K562 (cell line): Measurements from ENCODE around the gene POC5. TPM values are rescaled to one million over a fixed set of nuclear protein-coding genes. Genes with fewer than 3 reads are reported as not detected.
A peak's percentile ranks its signal among the peaks of the same experiment; 100 is the strongest.

Experiments used
- CREB3L1 ChIP-seq: fragments of 450-650 bp; IDR thresholded peaks from 2 replicates; pipeline ENCODE4 v1.6.1; 2014; ENCODE audit warnings: low read depth, mild to moderate bottlenecking, moderate library complexity, borderline replicate concordance
- E2F8 ChIP-seq: fragments of 450-650 bp; IDR thresholded peaks from 2 replicates; pipeline ENCODE4 v1.7.1; 2018; ENCODE audit warnings: mild to moderate bottlenecking, low read depth; ENCODE audit not compliant: partially characterized antibody
- KDM1A ChIP-seq, 2 experiments: fragments of 450-650 bp; IDR thresholded peaks; 2 replicates each; pipeline ENCODE4 v1.6.1; 2016; ENCODE audit warnings: mild to moderate bottlenecking in 2 of 2
- NUFIP1 ChIP-seq: fragments of 450-650 bp; IDR thresholded peaks from 2 replicates; pipeline ENCODE4 v1.6.1; 2018; ENCODE audit not compliant: partially characterized antibody
- RBM14 ChIP-seq: fragments of 200-400 bp; formaldehyde crosslinking; IDR thresholded peaks from 2 replicates; pipeline ENCODE4 v1.6.1; 2018; ENCODE audit warnings: low read depth, mild to moderate bottlenecking, low read length, moderate library complexity, borderline replicate concordance; ENCODE audit not compliant: insufficient read depth
- SRF ChIP-seq, 2 experiments: fragments of 250-450, 450-650 bp in 1 of 2; sonication (Bioruptor Pico) in 1 of 2; sonication (generic) in 1 of 2; formaldehyde crosslinking; IDR thresholded peaks; 2 replicates each; pipeline versions ENCODE4 v1.5.0 to v1.5.1; 2020 to 2022; ENCODE audit warnings: mild to moderate bottlenecking in 1 of 2, missing genetic modification reagents in 1 of 2
- SUPT5H ChIP-seq: fragments of 450-650 bp; IDR thresholded peaks from 2 replicates; pipeline ENCODE4 v1.6.1; 2016
- TBL1XR1 ChIP-seq, 2 experiments: IDR thresholded peaks; 2 replicates each; pipeline ENCODE4 v1.6.1; 2012; ENCODE audit warnings: improper control_type of control experiment in 2 of 2, low read length in 2 of 2, mild to moderate bottlenecking in 1 of 2
- ZNF407 ChIP-seq: fragments of 450-650 bp; IDR thresholded peaks from 2 replicates; pipeline ENCODE4 v1.6.1; 2016; ENCODE audit warnings: low read depth
- ZNF449 ChIP-seq: fragments of 250-450 bp; sonication (Bioruptor Pico); IDR thresholded peaks from 2 replicates; pipeline ENCODE4 v1.8.0; 2022; ENCODE audit warnings: moderate library complexity, mild to moderate bottlenecking, inconsistent platforms
- ZNF830 ChIP-seq: fragments of 250-450 bp; sonication (Bioruptor Pico); IDR thresholded peaks from 2 replicates; pipeline ENCODE4 v1.5.0; 2021; ENCODE audit warnings: mild to moderate bottlenecking
- polyA plus RNA-seq, 8 experiments: library from polyadenylated mRNA; depleted of rRNA in 4 of 8; stranded (reverse) in 5 of 8; unstranded in 3 of 8; fragments of >200 nt; fragmentation: Nextera tagmentation in 2 of 8; fragmentation: Illumina TruSeq in 1 of 8; extraction: Ambion mirVana in 2 of 8; extraction: Trizol in 1 of 8; gene quantifications; 2 replicates each; pipeline versions ENCODE4 v1.2.1 to v1.2.3, GENCODE V29; 2011 to 2014; ENCODE audit warnings: inconsistent platforms in 1 of 8, missing spikeins in 1 of 8
- total RNA-seq, 7 experiments: library from RNA; depleted of rRNA in 6 of 7; stranded (reverse); fragments of >200 nt in 6 of 7; fragmentation: Illumina TruSeq in 2 of 7; extraction: Trizol in 2 of 7; gene quantifications; 2 replicates each; pipeline versions ENCODE4 v1.2.1 to v1.2.3, GENCODE V29; 2011 to 2021; ENCODE audit warnings: low replicate concordance in 1 of 7

The POC5 gene
- total and polyA plus RNA-seq, 9 of the 15 experiments (the other 6 are each of a cell fraction or from before 2014, with no cell fraction given), result 14.5 to 38.2 (median 27.0) TPM

GRCh38 chr5:75717082-75717922, at the start of gene POC5 (continued):
- TF ChIP-seq ZNF407 (peak; percentile 79), E2F8 (peak; percentile 90), TBL1XR1 (IDR thresholded peaks at IDR 0.05; ENCODE audit: low read length in 2 of 2) (peak; percentile 16 to 66; a peak in 1 of 4 replicates), SUPT5H (peak; percentile 99), CREB3L1 (peak; percentile 80), KDM1A (IDR thresholded peaks at IDR 0.05) (peak in 1 of 2 experiments; percentile 36; a peak in 1 of 4 replicates), ZNF449 (no peak), NUFIP1 (no peak), SRF (CRISPR knock-in tag; IDR thresholded peaks at IDR 0.05) (no peak), ZNF830 (no peak), RBM14 (no peak)
